NCI-H1930 (cell line): ENCODE data around the gene TREX2.
A peak's percentile ranks its signal among the peaks of the same experiment; 100 is the strongest.
"Not testable (repeated sequence)": the region's sequence is repeated elsewhere in the genome, so short reads cannot be mapped to it uniquely, and the experiment has no call there.

ENCODE experiments used
- DNase-seq, 2 experiments: peaks; one replicate each; lab custom pipeline; 2025; lab: John Stamatoyannopoulos, UW

The TREX2 gene

GRCh38 chrX:153407736-153408135 lies 38.1 kb downstream of the TREX2 start:
- no peak for DNase-seq

- DNase-seq, result no peak
These were observed 39.0 kb downstream of the TREX2 start for GRCh38 chrX:153406903-153407302.

GRCh38 chrX:153406011-153406410 lies 39.8 kb downstream of the TREX2 start:
- no peak for DNase-seq

- no peak for DNase-seq
These were observed 40.4 kb downstream of the TREX2 start for GRCh38 chrX:153405426-153405825.

- not testable (repeated sequence) for DNase-seq
These were observed 41.5 kb downstream of the TREX2 start for GRCh38 chrX:153404333-153404732.

- no peak for DNase-seq
These were observed 44.6 kb downstream of the TREX2 start, which contains the start of gene PNMA6E for GRCh38 chrX:153401133-153401764. Gene PNMA6E (minus strand): TSS chrX:153401350. CDS start chrX:153398849, 2,501 bp downstream.

GRCh38 chrX:153400146-153401132 lies 45.4 kb downstream of the TREX2 start:
- DNase-seq, result peak; percentile 52 to 79

- DNase-seq, result no peak
These were observed 47.4 kb downstream of the TREX2 start for GRCh38 chrX:153398275-153398960.

- DNase-seq, result no peak
These were observed 48.4 kb downstream of the TREX2 start for GRCh38 chrX:153397256-153397960.

GRCh38 chrX:153396320-153397195 lies 49.3 kb downstream of the TREX2 start:
- DNase-seq, result no peak

- no peak for DNase-seq
These were observed 50.1 kb downstream of the TREX2 start for GRCh38 chrX:153395613-153396319.

GRCh38 chrX:153394612-153395011 lies 51.2 kb downstream of the TREX2 start:
- no peak for DNase-seq
